Esophagus muscularis mucosa (tissue), 4 donors: ENCODE results near the gene PTPRN. TPM values are rescaled to one million over a fixed set of nuclear protein-coding genes. Genes with fewer than 3 reads are reported as not detected.

Experiments used
- DNase-seq: peaks from one replicate; pipeline ENCODE4 v3.0.0-alpha.2; 2017; ENCODE audit errors: extremely low spot score
- H3K27ac ChIP-seq, 4 donors: fragments of 200-600 bp; sonication (generic); replicated peaks in 1 of 4; 1 replicate in 3 of 4; 2 replicates in 1 of 4; pipeline ENCODE4 v1.5.1; 2016 to 2019; ENCODE audit warnings: mild to moderate bottlenecking in 1 of 4
- H3K27me3 ChIP-seq, 4 donors: fragments of 200-600 bp; sonication (generic); one replicate each; pipeline versions ENCODE4 v1.5.1 to v1.6.0; 2016 to 2019
- H3K36me3 ChIP-seq, 4 donors: fragments of 200-600 bp; sonication (generic); one replicate each; pipeline ENCODE4 v1.5.1; 2016 to 2019
- H3K4me1 ChIP-seq, 4 donors: fragments of 200-600 bp; sonication (generic); one replicate each; pipeline ENCODE4 v1.5.1; 2016 to 2019
- H3K4me3 ChIP-seq, 4 donors: fragments of 200-600 bp; sonication (generic); 1 replicate in 2 of 4; 2 replicates in 2 of 4; pipeline ENCODE4 v1.5.1; 2016 to 2019; ENCODE audit warnings: mild to moderate bottlenecking in 4 of 4, moderate library complexity in 1 of 4
- H3K9me3 ChIP-seq, 4 donors: fragments of 200-600 bp; sonication (generic); 1 replicate in 3 of 4; 2 replicates in 1 of 4; pipeline ENCODE4 v1.5.1; 2016 to 2019
- EP300 ChIP-seq: sonication (generic); formaldehyde crosslinking; IDR thresholded peaks from one replicate; pipeline ENCODE4 v1.6.1; 2017; ENCODE audit warnings: antibody characterized with exemption
- POLR2A ChIP-seq: fragments of 450-650 bp; IDR thresholded peaks from one replicate; pipeline ENCODE4 v1.6.1; 2017; ENCODE audit warnings: antibody characterized with exemption, moderate library complexity, mild to moderate bottlenecking, low read depth
- POLR2AphosphoS5 ChIP-seq, 2 donors: sonication (generic); formaldehyde crosslinking; IDR thresholded peaks; one replicate each; pipeline ENCODE4 v1.6.1; 2017; ENCODE audit warnings: antibody characterized with exemption in 2 of 2
- WGBS: methylation state at CpG from one replicate; pipeline ENCODE4 v1.1.5; 2018; 5-methylcytosine and 5-hydroxymethylcytosine counted together
- intact Hi-C: fragments of 100-400 bp; cut with DNase I; formaldehyde crosslinking; loops from one replicate; pipeline ENCODE4 v1.15.1; 2023
- total RNA-seq, 4 donors: library from RNA; depleted of rRNA; stranded (reverse); fragments of >200 nt; gene quantifications; one replicate each; pipeline versions ENCODE4 v1.1.0 to v1.2.1, GENCODE V29; 2016
- TF ChIP-seq, protein P1 (sequence below), 3 experiments: fragments of 200-600 bp in 2 of 3; fragments of 450-650 bp in 1 of 3; sonication (generic) in 2 of 3; IDR thresholded peaks; one replicate each; pipeline ENCODE4 v1.5.1; 2017 to 2019; ENCODE audit warnings: antibody characterized with exemption in 3 of 3, mild to moderate bottlenecking in 2 of 3, moderate library complexity in 1 of 3

The PTPRN gene
- total RNA-seq, 4 donors from 2014 or later: 2.1 to 6.6 (median 4.1) TPM

DNA sequence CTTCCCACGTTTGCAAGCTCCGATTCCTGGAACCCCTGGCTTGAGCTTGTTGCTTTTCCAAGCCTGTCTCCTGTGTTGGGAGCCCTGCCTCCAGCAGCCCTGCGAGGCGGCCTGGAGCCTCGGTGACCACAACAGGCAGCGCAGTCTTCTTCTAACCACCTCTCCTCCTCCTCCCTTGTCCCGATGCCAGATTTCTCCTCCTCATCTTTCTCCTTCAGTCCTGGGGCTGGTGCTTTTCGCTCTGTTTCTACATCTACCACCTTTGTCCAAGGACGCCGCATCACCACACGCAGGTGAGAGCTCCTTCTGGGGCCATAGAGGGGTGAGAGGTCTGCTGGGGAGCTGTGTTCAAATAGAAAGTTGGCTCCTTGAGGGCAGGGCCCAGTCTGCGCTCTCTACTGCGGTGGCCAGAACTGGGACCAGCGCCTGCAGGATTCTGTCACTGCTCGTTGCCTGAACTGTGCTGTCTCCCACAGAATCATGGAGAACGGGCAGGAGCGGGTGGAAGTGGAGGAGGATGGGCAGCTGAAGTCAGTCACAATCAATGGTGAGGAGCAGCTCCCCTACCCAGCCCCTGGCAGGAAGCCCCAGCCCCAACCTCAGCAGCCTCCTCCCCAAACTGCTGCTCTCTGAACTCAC, 26.1 kb downstream of the PTPRN start:
- Histone ChIP-seq H3K36me3 (peaks cover 23 to 65% (median 61%) of the 10 kb centered on the region in 4 donors), H3K4me1 (peaks cover 25 to 69% (median 60%) of the 10 kb centered on the region in 4 donors), H3K9me3 (no peaks in the 10 kb centered on the region), H3K27me3 (no peaks in the 10 kb centered on the region), H3K4me3 (no peak overlapping the region), H3K27ac (peak overlapping the region in 2 of 4 donors; percentile 21 to 39)
- intact Hi-C loops: no loop called here
- TF ChIP-seq EP300 (no peak), POLR2A (no peak), POLR2AphosphoS5 (IDR thresholded peaks at IDR 0.05) (no peak)
- TF ChIP-seq, protein P1, sequence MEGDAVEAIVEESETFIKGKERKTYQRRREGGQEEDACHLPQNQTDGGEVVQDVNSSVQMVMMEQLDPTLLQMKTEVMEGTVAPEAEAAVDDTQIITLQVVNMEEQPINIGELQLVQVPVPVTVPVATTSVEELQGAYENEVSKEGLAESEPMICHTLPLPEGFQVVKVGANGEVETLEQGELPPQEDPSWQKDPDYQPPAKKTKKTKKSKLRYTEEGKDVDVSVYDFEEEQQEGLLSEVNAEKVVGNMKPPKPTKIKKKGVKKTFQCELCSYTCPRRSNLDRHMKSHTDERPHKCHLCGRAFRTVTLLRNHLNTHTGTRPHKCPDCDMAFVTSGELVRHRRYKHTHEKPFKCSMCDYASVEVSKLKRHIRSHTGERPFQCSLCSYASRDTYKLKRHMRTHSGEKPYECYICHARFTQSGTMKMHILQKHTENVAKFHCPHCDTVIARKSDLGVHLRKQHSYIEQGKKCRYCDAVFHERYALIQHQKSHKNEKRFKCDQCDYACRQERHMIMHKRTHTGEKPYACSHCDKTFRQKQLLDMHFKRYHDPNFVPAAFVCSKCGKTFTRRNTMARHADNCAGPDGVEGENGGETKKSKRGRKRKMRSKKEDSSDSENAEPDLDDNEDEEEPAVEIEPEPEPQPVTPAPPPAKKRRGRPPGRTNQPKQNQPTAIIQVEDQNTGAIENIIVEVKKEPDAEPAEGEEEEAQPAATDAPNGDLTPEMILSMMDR (IDR thresholded peaks at IDR 0.05): no peak
- DNase-seq: no peak
- 89% methylated on average over 17 of the region's 17 CpGs for WGBS

DNA sequence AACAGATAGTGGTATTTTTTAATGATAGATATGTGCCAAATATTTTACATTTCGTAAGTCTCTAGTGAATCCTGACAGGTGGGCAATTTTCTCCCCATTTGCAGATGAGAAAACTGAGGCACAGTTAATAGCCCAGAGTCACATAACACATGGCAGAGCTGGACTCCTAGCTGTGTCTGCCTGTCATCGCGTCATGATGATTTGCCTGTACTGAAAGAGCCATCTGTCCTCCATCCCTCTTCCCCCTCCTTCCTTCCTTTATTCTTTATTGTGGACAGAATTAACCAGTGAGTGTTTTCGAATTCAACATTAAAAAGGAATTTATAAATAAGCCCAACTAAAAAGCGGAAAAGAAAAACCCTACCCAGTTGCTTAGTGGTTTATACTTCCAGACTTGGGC, 26.8 kb downstream of the PTPRN start:
- intact Hi-C loops: no loop called here
- peaks cover 31 to 76% (median 67%) of the 10 kb centered on the region in 4 donors for H3K4me1 ChIP-seq

DNA sequence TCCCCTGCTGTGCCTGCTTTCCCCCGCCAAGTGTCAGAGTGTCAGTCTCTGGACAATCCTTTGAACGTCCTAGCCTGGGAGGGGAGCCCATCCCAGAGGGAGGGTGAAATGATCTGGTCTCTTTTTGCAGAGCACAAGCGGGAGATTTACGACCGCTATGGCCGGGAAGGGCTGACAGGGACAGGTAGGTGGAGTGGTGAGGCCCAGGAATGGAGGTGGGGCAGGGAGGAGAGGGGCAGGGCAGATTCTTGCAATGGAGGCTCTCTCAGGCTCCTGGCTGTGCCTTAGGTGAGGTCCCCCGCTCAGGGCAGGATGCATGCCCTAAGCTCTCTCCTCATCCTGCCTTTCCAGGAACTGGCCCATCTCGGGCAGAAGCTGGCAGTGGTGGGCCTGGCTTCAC, 27.6 kb downstream of the PTPRN start:
- Histone ChIP-seq H3K27me3 (no peaks in the 10 kb centered on the region), H3K4me1 (peaks cover 31 to 73% (median 64%) of the 10 kb centered on the region in 4 donors), H3K36me3 (peaks cover 23 to 63% (median 60%) of the 10 kb centered on the region in 4 donors), H3K27ac (peak overlapping the region in 3 of 4 donors; percentile 13 to 98 (median 96)), H3K4me3 (no peak overlapping the region), H3K9me3 (no peaks in the 10 kb centered on the region)
- no peak for DNase-seq
- intact Hi-C loops: no loop called here
- TF ChIP-seq, protein P1 (IDR thresholded peaks at IDR 0.05): no peak
- TF ChIP-seq POLR2AphosphoS5 (IDR thresholded peaks at IDR 0.05) (no peak), EP300 (no peak), POLR2A (no peak)
- 87% methylated on average over 8 of the region's 8 CpGs for WGBS

More for the DNA sequence above, 26.8 kb downstream of the PTPRN start:
- TF ChIP-seq EP300 (no peak), POLR2AphosphoS5 (IDR thresholded peaks at IDR 0.05) (no peak), POLR2A (no peak)
- TF ChIP-seq, protein P1 (IDR thresholded peaks at IDR 0.05): no peak
- Histone ChIP-seq H3K36me3 (peaks cover 23 to 65% (median 61%) of the 10 kb centered on the region in 4 donors), H3K9me3 (no peaks in the 10 kb centered on the region), H3K27ac (peak overlapping the region in 1 of 4 donors; percentile 98), H3K27me3 (no peaks in the 10 kb centered on the region), H3K4me3 (no peak overlapping the region)
- no peak for DNase-seq
- WGBS: 85% methylated on average over 5 of the region's 5 CpGs

DNA sequence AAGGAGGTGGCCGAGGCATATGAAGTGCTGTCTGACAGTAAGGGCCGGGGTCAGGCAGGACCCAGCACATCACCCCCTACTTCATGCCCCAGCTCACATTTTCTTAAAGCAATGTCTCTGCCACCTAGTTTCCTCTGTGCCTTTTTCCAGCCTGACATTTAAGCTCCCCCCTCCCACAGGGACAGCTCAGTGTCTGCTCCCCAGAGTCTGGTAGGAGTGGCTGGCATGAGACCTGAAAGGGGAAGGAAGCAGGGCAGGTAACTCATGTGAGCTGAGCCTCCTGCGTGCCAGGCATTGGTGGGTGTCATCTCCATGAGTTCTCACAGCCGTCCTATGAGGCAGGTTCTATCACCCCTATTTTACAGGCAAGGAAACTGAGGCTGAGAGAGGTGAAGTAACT, 28.6 kb downstream of the PTPRN start:
- TF ChIP-seq POLR2AphosphoS5 (IDR thresholded peaks at IDR 0.05): no peak
- TF ChIP-seq EP300: no peak
- TF ChIP-seq, protein P1 (IDR thresholded peaks at IDR 0.05): no peak
- no peak for TF ChIP-seq POLR2A
- peaks cover 23 to 54% (median 51%) of the 10 kb centered on the region in 4 donors for H3K36me3 ChIP-seq
- no peak for DNase-seq
- WGBS: 98% methylated on average over 4 of the region's 4 CpGs
- no peaks in the 10 kb centered on the region for H3K9me3 ChIP-seq
- intact Hi-C loops: no loop called here
- no peak overlapping the region for H3K4me3 ChIP-seq
- H3K27me3 ChIP-seq: no peaks in the 10 kb centered on the region
- peaks cover 31 to 64% (median 55%) of the 10 kb centered on the region in 4 donors for H3K4me1 ChIP-seq
- peak overlapping the region; percentile 96 to 98 (median 98) for H3K27ac ChIP-seq
